Effector memory CD4-positive, alpha-beta T cell (primary cell): ENCODE results near the gene MEGF11.

Experiments
- DNase-seq, 3 donors: peaks; one replicate each; pipeline ENCODE4 v3.0.0-alpha.2; 2020
- H3K27ac ChIP-seq: 2 replicates; pipeline ENCODE4 v1.7.0; 2013; ENCODE audit warnings: mild to moderate bottlenecking, low read length, moderate library complexity; ENCODE audit not compliant: insufficient read depth, poor library complexity, severe bottlenecking
- H3K27me3 ChIP-seq: replicated peaks from 2 replicates; pipeline ENCODE4 v1.7.0; 2013; ENCODE audit warnings: mild to moderate bottlenecking, low read length; ENCODE audit not compliant: insufficient read depth, control insufficient read depth, poor library complexity, severe bottlenecking
- H3K36me3 ChIP-seq: 2 replicates; pipeline ENCODE4 v1.7.0; 2013; ENCODE audit warnings: mild to moderate bottlenecking, low read length, moderate library complexity; ENCODE audit not compliant: control insufficient read depth, insufficient read depth
- H3K4me1 ChIP-seq: 2 replicates; pipeline ENCODE4 v1.7.0; 2013; ENCODE audit warnings: low read length, mild to moderate bottlenecking; ENCODE audit not compliant: control insufficient read depth, insufficient read depth, poor library complexity, severe bottlenecking
- H3K4me3 ChIP-seq: 2 replicates; pipeline ENCODE4 v1.7.0; 2013; ENCODE audit warnings: low read length, low read depth, mild to moderate bottlenecking; ENCODE audit not compliant: insufficient read depth, poor library complexity, severe bottlenecking
- H3K9me3 ChIP-seq: 2 replicates; pipeline ENCODE4 v1.7.0; 2013; ENCODE audit warnings: mild to moderate bottlenecking, low read length, moderate library complexity; ENCODE audit not compliant: control insufficient read depth

MEGF11 gene

GRCh38 chr15:66063147-66063546 is 190.4 kb downstream of the MEGF11 start:
- H3K4me1 ChIP-seq: no peaks in the 10 kb centered on the region
- no peak overlapping the region for H3K4me3 ChIP-seq
- H3K9me3 ChIP-seq: no peaks in the 10 kb centered on the region
- no peaks in the 10 kb centered on the region for H3K27me3 ChIP-seq
- DNase-seq: no peak
- H3K27ac ChIP-seq: no peak overlapping the region
- H3K36me3 ChIP-seq: no peaks in the 10 kb centered on the region

GRCh38 chr15:66057089-66057488 is 196.5 kb downstream of the MEGF11 start:
- Histone ChIP-seq H3K36me3 (no peaks in the 10 kb centered on the region), H3K9me3 (no peaks in the 10 kb centered on the region), H3K27me3 (no peaks in the 10 kb centered on the region), H3K27ac (no peak overlapping the region), H3K4me1 (no peaks in the 10 kb centered on the region), H3K4me3 (no peak overlapping the region)
- DNase-seq: no peak

GRCh38 chr15:66053991-66054390 is 199.6 kb downstream of the MEGF11 start:
- DNase-seq: no peak
- Histone ChIP-seq H3K9me3 (no peaks in the 10 kb centered on the region), H3K27me3 (no peaks in the 10 kb centered on the region)

GRCh38 chr15:66051833-66052232 is 201.7 kb downstream of the MEGF11 start:
- Histone ChIP-seq H3K27me3 (no peaks in the 10 kb centered on the region), H3K36me3 (no peaks in the 10 kb centered on the region), H3K27ac (no peak overlapping the region), H3K9me3 (no peaks in the 10 kb centered on the region), H3K4me1 (no peaks in the 10 kb centered on the region), H3K4me3 (no peak overlapping the region)
- DNase-seq: no peak

More at GRCh38 chr15:66053991-66054390, 199.6 kb downstream of the MEGF11 start:
- H3K36me3 ChIP-seq: no peaks in the 10 kb centered on the region
- no peak overlapping the region for H3K27ac ChIP-seq
- H3K4me3 ChIP-seq: no peak overlapping the region
- H3K4me1 ChIP-seq: no peaks in the 10 kb centered on the region

GRCh38 chr15:66050264-66050663 is 203.3 kb downstream of the MEGF11 start:
- DNase-seq: no peak
- Histone ChIP-seq H3K4me3 (no peak overlapping the region), H3K27ac (no peak overlapping the region), H3K9me3 (no peaks in the 10 kb centered on the region), H3K36me3 (no peaks in the 10 kb centered on the region), H3K4me1 (no peaks in the 10 kb centered on the region), H3K27me3 (no peaks in the 10 kb centered on the region)

DNA sequence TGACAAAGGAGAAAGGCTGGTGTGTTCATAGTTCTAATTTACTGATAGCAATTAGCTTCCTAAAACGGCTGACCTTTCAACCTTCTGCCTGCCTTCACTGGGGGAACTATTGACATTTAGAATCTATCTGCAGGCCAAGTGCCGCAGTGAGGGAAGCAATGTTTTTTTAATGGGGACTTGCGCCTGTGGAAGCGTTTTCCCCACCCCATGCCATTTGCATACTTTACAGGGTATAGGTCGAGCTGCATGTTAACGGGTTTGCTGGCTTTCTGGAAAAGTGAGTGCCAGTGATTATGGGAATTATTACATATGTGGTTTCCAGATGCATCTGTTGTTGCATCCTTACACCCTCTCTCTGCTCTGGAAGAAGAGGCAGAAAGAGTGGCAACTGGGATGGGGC is 204.2 kb downstream of the MEGF11 start:
- DNase-seq: no peak
- Histone ChIP-seq H3K4me3 (no peak overlapping the region), H3K27ac (no peak overlapping the region), H3K4me1 (no peaks in the 10 kb centered on the region), H3K27me3 (no peaks in the 10 kb centered on the region), H3K9me3 (no peaks in the 10 kb centered on the region), H3K36me3 (no peaks in the 10 kb centered on the region)

DNA sequence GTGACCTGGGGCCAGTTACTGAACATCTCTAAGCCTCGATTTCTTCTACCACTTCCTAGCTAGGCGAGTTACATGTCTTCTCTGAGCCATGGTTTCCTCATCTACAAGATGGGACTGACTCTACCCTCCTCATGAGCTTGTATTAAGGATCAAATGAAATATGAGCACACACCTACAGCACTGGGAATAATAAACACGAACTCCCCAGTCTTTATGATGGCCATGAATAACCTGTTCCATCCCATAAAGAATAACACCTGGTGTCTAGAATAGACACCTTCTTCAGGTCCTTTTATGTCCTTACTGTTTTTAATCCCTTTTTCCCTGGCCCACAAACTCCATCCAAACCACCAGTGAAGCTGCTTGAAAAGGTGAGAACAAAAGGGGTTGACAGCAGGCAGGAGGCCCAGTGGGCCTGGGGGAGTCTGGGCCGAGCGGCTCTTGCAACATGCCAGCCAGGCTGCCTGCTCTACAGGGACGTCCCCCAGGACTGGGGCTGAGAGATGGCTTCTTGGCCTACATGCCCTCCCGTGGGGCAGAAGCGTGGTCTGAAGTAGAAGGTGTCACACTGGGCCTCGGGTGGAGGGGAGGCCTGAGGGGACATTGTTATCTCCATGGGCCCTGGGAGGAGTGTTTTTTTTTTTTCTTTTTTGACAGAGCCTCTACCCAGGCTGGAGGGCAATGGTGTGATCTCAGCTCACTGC is 206.1 kb downstream of the MEGF11 start:
- no peak for DNase-seq
- H3K27ac ChIP-seq: no peak overlapping the region
- no peaks in the 10 kb centered on the region for H3K27me3 ChIP-seq
- no peaks in the 10 kb centered on the region for H3K9me3 ChIP-seq
- H3K4me3 ChIP-seq: no peak overlapping the region
- no peaks in the 10 kb centered on the region for H3K4me1 ChIP-seq
- H3K36me3 ChIP-seq: no peaks in the 10 kb centered on the region

- H3K36me3 ChIP-seq: no peaks in the 10 kb centered on the region
- no peaks in the 10 kb centered on the region for H3K4me1 ChIP-seq
- no peaks in the 10 kb centered on the region for H3K27me3 ChIP-seq
- H3K27ac ChIP-seq: no peak overlapping the region
- H3K4me3 ChIP-seq: no peak overlapping the region
- no peaks in the 10 kb centered on the region for H3K9me3 ChIP-seq
- no peak for DNase-seq
Measured at GRCh38 chr15:66046751-66047150, 206.8 kb downstream of the MEGF11 start.

GRCh38 chr15:66046326-66046725 is 207.2 kb downstream of the MEGF11 start:
- no peaks in the 10 kb centered on the region for H3K27me3 ChIP-seq
- no peak for DNase-seq

DNA sequence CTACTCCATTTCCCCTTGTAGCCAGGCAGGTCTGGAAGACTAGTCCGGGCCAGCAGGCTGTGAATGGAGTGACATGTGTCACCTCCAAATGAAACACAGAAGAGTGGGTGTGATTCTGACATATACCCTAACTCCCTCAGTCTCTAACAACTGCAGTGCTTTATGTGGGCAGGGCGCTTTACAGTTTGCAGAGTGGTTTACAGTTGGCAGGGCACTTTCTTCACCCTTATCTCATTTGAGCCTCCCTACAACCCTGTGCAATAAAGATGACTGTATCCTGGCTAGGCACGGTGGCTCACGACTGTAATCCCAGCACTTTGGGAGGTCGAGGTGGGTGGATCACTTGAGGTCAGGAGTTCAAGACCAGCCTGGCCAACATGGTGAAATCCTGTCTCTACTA is 208.0 kb downstream of the MEGF11 start:
- Histone ChIP-seq H3K27ac (no peak overlapping the region), H3K9me3 (no peaks in the 10 kb centered on the region), H3K4me3 (no peak overlapping the region), H3K4me1 (no peaks in the 10 kb centered on the region), H3K36me3 (no peaks in the 10 kb centered on the region), H3K27me3 (no peaks in the 10 kb centered on the region)
- DNase-seq: no peak

More at GRCh38 chr15:66046326-66046725, 207.2 kb downstream of the MEGF11 start:
- H3K27ac ChIP-seq: no peak overlapping the region
- no peaks in the 10 kb centered on the region for H3K9me3 ChIP-seq
- H3K4me1 ChIP-seq: no peaks in the 10 kb centered on the region
- H3K4me3 ChIP-seq: no peak overlapping the region
- no peaks in the 10 kb centered on the region for H3K36me3 ChIP-seq
